Right ventricle myocardium superior (tissue), 1 donor: ENCODE results near the gene MTPN. TPM values are rescaled to one million over a fixed set of nuclear protein-coding genes. Genes with fewer than 3 reads are reported as not detected.
A peak's percentile ranks its signal among the peaks of the same experiment; 100 is the strongest.

Experiments used
- ATAC-seq: fragments of 200-7000 bp; cut with Tn5 transposase; one replicate; pipeline ENCODE4 v1.9.1; 2020; ENCODE audit warnings: mild to moderate bottlenecking; ENCODE audit not compliant: poor library complexity
- DNase-seq: peaks from one replicate; pipeline ENCODE4 v3.0.0-alpha.2; 2020
- intact Hi-C: fragments of 100-400 bp; cut with DNase I; formaldehyde crosslinking; loops from one replicate; pipeline ENCODE4 v1.11.2; 2022
- total RNA-seq: library from RNA; stranded (reverse); fragmentation: NEBNext Ultra II Directional; extraction: Animal tissue kit (Norgen Biotek cat#: 25700); gene quantifications from one replicate; pipeline ENCODE4 v1.2.1, GENCODE V29; 2021
- donor health status: DM: no; HTN: yes; CAD: no; lungs with severe emphysema.

Gene MTPN
- total RNA-seq, 1 donor from 2014 or later = 54.9 TPM

DNA sequence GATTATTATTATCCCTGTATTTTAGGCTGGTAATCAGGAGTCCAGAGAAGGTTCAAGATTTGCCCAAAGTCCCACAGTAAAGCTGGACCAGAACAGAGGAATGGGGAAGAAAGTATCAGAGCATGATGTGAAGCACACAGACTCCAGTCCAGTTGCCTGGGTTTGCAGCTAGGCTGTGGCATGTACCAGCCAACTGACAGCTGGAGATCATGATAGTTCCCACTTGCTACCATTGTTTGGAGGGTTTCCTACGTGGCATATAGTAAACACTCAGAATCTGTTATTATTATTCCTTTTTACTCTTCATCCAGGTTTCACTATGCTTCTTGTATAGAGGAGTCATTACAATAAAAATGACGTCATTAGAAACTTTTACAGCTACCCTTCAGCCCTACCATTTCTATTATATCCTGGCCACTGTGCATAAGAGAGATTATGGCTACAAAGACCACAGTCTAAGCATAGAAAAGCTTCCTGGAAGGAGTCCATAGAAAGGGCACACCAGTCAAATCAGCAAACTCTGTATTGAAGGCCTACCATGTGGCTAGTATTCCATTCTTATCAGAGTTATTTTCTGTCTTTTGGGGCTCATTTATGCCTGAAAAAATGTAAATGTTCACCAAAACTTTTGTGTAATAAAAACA lies 66.6 kb downstream of the MTPN start:
- intact Hi-C loops = no loop called here
- ATAC-seq (no peak), DNase-seq (no peak)

DNA sequence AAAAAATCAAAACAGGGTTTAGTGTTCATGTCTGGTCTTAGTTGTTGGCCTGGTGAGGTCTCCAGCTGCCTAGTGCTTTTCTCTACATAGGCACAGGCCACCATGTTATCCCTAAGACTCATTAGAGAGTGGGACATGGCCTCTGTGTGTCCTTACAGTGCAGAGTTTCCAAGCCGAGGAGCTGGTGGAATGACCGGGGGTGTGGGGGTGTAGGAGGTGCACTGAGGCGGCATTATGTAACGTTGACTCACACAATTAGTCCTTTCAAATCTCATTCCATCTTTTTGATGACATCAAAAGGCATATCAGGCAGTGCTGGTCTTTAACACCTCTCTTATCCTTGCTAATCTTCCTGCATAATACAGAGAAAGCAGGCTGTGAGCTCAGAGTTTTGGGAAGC lies 71.3 kb downstream of the MTPN start:
- intact Hi-C loops = no loop called here
- DNase-seq (no peak), ATAC-seq (no peak)

DNA sequence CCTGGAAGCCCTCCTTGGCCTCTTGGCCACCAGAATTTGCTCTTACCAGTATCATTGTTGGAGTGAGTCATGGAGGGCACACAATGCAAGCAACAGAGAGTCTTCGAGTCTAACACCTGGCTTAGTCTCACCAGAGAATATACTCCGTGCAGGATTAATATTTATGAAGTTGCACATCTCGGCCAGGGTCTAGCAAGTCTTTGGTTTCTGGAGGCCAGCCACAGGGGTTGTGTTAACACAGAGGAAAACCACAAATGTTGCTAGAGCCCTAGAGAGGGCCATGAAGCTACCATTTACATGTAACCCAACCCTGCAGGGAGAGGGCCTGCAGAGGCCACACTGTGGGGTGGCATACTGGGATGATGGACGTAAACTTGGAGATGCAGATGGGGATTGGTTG lies 71.8 kb downstream of the MTPN start:
- DNase-seq = no peak
- intact Hi-C loops = no loop called here
- ATAC-seq = no peak

DNA sequence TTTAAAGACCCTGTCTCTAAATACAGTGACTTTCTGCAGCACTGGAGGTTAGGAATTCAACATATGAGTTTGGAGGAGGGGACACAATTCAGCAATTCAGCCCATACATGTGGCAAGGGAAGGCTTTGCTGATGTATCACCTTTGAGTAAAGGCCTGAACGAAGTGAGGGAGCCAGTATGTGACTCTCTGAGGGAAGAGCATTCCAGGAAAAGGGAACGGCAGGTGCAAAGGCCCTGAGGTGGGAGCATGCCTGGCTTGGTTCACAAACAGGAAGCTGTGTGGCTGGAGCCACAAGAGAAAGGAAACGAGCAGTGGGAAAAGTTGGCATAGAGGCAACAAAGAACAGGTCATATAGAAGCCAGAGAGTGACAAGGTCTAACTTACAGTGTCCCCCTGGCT lies 72.9 kb downstream of the MTPN start:
- intact Hi-C loops = no loop called here
- DNase-seq = no peak
- ATAC-seq = no peak

DNA sequence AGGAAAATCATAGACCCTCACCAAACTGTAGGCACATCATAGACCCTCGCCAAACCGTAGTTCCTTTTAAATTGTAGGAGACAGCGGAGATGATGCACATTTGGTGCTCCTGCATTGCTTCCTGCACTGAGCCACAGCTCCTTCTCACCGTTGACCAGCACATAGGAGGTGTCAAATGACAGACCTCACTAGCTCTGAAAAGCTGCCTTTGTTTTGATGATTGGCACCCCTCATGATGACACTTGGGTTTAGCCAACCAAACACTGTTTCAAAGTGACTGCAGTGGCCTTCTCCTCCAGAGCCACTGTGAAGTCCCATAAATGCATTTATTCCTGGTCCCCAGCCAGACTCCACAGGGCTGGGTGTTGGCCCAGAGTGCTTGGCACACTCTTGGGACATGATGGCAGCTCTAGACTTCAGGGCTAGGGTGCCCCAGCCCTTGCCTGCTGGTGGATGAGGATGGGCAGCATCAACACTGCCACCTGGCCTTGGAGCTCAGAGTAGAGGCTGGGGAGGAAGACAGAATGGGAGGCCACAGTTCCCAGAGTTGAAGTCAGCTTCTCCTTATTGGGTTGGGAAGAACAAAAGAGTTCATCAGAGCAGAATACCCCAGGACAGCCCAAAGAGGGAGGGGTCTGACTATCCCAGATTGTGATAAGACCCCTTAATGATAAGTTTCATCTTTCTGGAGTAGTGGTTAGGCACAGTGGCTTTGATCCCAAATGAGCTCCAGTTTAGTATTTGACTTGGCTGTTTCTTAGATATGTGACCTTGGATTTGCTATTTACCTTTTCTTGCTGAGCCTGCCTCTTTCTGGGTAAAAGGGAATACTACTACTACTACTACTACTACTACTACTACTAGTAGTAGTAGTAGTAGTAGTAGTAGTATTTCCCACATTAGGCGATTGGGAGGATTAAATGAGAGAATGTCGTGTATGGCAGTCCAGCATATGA lies 75.3 kb downstream of the MTPN start:
- DNase-seq (no peak), ATAC-seq (no peak)
- intact Hi-C loops = no loop called here

DNA sequence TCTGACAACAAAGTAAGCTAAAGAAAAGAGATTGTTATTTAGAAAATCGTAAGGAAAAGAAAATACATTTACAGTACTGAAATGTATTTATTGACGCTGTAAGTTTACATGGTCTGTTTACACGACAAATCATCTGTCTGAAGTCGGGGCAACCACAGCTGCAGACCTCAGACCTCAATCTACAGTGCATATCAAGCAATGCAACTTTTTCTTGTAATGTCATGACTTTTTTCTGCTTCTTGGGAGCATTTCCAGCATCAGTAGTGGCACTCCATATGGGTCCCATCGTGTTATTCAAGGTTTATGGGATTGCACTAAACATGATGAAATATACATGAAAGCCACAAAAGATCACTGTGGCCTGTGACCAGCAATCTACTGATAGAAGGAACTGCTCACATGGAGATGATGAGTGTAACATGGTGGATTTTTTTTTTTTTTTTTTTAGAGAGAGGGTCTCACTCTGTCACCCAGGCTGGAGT lies 77.1 kb downstream of the MTPN start:
- intact Hi-C loops = no loop called here
- ATAC-seq (no peak), DNase-seq (no peak)

DNA sequence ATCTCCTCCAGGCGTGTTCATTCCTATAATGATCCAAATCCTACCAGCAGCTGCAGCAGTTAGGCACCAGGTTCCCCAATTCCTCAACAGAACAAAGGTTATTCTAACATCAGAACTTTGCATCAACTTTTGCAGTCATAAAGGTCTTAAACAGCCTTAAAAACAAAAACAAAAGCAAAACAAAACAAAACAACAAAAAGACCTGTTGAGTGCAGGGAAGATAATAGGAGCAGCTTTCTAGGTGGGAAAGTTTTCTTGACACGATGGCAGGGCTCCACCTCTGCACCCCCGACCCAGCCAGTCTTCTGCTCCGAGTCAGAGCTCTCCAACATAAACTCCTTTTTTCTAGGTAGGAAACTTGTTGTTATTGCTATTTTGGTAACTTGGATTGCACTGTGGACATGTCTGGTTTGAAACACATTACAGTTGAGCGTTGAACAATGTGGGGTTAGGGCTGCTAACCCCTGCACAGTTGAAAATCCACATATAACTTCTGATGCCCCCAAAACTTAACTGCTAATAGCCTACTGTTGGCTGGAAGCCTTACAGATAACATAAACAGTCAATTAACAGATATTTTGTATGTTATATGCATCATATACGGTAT lies 77.6 kb downstream of the MTPN start:
- ATAC-seq (no peak), DNase-seq (no peak)
- intact Hi-C loops = no loop called here

DNA sequence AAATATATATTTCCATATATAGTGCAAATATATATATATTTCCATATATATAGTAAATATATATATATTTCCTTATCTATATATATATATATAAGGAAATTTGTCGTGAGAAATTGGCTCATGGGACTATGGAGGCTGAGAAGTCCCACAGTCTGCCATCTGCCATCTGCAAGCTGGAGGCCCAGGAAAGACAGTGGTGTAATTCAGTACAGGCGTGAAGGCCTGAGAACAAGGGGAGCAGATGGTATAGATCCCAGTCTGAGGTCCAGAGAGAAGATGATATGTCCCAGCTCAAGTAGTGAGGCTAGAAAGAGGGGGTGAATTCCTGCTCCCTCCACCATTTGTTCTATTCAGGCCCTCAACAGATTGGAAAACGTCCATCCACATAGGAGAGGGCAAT lies 78.9 kb downstream of the MTPN start:
- intact Hi-C loops = no loop called here
- DNase-seq (no peak), ATAC-seq (no peak)

DNA sequence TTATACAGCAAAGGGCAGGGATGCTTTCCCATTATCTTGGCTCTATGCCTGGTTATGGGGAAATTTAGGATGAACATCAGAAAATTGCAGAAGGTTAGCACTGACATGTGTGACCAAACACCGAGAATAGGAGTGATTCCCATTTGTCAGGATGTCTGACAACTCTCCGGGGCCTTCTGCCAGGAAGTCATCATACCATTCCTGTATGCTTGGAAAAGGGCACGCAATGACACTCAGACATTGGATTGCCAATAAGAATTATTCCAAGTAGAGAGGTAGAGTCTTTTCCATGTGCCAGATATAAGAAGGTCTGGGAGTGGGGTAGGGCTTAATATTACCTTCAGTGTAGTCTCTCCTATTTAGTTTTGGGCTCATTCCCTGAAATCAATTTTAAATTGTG lies 82.3 kb downstream of the MTPN start:
- DNase-seq = no peak
- no peak for ATAC-seq
- intact Hi-C loops = no loop called here

DNA sequence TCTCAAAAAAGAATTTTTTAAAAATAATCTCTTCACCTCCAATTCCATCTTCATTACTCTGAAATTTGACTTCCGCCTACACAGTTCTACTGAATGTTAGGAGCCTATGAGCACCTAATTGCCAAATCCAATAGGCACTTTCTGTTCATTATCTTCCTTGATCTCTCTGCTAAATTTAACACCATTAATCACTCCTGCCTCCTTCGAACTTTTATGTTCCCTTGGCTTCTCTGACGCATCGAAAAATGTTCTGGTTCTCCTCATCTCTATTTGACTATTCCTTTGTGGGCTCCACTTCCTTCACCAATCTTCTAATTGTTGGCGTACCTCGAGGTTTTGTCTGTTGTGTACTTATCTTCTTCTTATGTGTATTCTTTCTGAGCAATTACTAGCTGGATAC lies 87.3 kb downstream of the MTPN start:
- ATAC-seq = no peak
- no peak for DNase-seq
- intact Hi-C loops = no loop called here

DNA sequence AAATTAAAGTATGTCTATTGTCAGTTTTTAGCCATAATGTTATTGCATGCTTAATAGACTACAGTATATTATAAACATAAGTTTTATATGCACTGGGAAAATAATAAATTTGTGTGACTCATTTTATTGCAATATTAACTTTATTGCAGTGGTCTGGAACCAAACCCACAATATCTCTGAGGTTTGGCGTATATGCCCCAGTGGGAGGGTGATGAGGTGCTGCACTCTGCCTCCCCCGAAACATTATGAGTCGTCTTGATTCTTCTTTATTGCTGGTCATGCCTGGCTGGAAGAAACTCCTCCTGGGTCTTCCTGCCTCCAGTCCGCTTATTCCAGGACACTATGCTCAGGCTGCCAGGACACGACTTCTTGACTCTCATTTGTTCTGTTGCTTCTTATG lies 88.4 kb downstream of the MTPN start:
- ATAC-seq (no peak), DNase-seq (no peak)
- intact Hi-C loops = no loop called here

DNA sequence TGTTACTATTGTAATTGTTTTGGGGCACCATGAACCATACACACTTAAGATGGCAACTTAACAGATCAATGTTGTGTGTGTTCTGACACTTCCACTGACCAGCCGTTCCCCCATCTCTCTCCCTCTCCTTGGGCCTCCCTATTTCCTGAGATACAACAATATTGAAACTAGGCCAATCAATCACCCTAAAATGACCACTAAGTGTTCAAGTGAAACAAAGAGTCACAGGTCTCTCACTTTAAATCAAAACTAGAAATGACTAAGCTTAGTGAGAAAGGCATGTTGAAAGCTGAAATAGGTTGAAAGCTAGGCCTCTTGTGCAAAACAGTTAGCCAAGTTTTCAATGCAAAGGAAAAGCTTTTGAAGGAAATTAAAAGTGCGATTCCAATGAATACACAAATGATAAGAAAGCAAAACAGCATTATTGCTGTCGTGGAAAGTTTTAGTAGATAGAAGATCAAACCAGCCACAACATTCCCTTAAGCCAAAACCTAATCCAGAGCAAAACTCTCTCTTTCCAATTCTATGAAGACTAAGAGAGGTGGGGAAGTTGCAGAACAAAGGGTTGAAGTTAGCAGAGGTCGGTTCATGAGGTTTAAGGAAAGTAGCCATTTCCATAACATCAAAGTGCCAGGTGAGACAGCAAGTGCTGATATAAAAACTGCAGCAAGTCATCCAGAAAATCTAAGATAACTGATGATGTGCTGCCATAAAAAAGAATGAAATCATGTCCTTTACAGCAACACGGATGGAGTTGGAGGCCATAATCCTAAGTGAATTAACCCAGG lies 90.6 kb downstream of the MTPN start:
- intact Hi-C loops = no loop called here

DNA sequence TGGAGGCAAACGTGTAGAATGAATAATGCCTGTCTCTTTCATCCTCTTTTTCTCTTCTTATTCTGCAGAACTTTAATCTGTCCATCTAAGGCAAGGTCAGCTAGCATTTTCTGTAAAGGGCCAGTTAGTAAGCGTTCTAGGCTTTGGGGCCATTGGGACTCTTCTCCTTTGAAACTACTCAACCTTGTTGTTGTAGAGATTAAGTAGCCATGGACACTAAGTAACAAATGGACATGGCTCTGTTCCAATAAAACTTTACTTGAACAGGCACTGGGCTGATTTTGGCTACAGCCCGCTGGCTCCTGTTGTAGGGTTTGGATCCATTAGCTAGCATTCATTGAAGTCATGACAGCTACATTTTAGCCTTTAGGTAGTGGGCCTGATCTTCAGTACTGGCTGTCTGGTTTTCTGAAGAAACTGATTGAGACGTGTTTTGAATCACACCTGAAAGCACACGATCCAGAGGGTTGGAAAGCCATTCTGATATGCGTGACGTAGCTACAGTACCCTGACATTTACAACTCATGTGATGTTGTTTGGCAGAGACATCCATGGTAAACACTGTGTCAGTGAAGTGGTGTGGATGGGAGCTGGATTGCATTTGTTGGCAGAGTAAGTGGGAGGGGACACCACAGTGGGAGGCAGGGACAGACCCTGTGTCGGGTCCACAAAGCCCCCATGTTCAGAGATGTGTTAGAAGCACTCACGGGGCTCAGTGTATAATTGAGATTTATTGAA lies 92.5 kb downstream of the MTPN start:
- intact Hi-C loops = no loop called here
- DNase-seq (peak; percentile 41), ATAC-seq (peak; percentile 87)

More for the DNA sequence above, 90.6 kb downstream of the MTPN start:
- DNase-seq (no peak), ATAC-seq (no peak)

DNA sequence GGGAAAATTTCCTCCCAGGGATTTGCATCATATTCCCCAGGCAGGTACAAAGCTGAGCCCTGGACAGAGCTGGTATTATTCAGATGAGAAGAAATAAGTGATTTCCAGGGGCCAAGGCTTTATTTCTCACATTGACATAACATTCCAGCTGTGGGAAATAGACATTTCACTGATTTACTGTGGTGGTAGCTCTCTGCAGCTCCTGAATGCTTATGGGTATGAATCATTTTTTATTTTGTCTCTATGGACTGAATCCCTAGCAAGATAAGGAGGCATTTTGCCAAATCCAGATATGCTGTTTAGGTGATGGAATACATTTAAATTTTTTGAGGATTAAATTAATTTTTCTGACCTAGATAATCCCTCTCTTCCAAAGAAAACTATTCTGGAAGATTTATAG lies 97.9 kb downstream of the MTPN start:
- ATAC-seq (no peak), DNase-seq (no peak)
- intact Hi-C loops = no loop called here

DNA sequence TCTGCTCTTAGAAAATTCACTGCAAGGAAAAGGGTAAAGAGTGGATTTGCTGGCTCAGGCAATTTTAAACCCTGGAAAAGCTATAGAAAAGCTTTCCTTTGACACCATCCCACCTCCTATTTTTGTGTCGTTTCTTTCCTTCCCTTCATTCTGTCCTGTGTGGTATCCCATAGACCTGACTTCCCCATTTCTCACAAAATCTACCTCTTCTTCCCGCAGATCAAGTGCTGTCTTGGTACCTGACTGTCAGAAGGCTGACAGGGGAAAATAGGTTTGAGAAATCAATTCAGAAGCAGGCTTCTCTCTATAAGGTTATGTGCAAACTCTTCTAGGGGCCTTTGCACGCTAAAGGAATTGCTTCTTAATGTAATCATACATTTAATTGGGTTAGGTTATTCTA lies 98.9 kb downstream of the MTPN start:
- intact Hi-C loops = no loop called here
- ATAC-seq = no peak
- DNase-seq = no peak

DNA sequence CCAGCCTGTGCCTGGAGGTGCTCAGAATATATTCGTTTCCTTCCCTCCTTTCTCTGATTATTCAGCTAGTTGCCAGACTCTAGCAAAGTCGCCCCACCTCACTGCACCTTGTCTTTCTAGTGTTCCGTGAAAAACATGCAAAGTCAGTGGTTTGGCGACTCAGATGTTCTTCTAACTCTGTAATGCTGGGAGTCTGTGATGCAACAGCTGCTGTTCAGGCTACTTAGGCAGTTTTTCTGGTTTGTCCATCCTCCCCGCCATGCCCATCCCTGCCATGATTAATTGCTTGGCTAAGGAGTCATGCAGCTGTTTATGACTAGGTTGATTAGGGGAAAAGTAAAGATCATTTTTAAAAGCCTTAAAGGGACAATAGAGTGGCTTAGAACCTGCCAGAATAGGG lies 99.4 kb downstream of the MTPN start:
- ATAC-seq (no peak), DNase-seq (no peak)
- intact Hi-C loops = no loop called here
